Non-pigmented ciliary epithelial cell (primary cell): ENCODE results near the gene SET.
"Not testable (repeated sequence)": the region's sequence is repeated elsewhere in the genome, so short reads cannot be mapped to it uniquely, and the experiment has no call there.

ENCODE experiments used
- DNase-seq: peaks from one replicate; pipeline ENCODE4 v3.0.0-alpha.2; 2010; ENCODE audit warnings: low read depth

SET gene

GRCh38 chr9:128687453-128687852 lies 1.6 kb upstream of the SET start:
- DNase-seq: no peak

- no peak for DNase-seq
Observed at GRCh38 chr9:128689293-128689774, 312 bp downstream of the SET start.

GRCh38 chr9:128689820-128690683 lies 1.0 kb downstream of the SET start:
- no peak for DNase-seq

GRCh38 chr9:128690684-128691034 lies 1.6 kb downstream of the SET start:
- DNase-seq: no peak

- DNase-seq: not testable (repeated sequence)
Observed at GRCh38 chr9:128693738-128694137, 4.7 kb downstream of the SET start.

- no peak for DNase-seq
Observed at GRCh38 chr9:128694344-128694743, 5.3 kb downstream of the SET start.

GRCh38 chr9:128696923-128697707 lies 8.1 kb downstream of the SET start:
- DNase-seq: no peak

GRCh38 chr9:128699096-128699795 lies 10.2 kb downstream of the SET start:
- DNase-seq: not testable (repeated sequence)

- DNase-seq: no peak
Observed at GRCh38 chr9:128701227-128701854, 12.3 kb downstream of the SET start.

GRCh38 chr9:128702445-128702948 lies 13.5 kb downstream of the SET start, which contains the start of gene PKN3:
PKN3 (plus strand) TSS chr9:128702503; CDS start chr9:128702916, 413 bp downstream.
- DNase-seq: no peak

- DNase-seq: no peak
Observed at GRCh38 chr9:128702949-128703615, 14.1 kb downstream of the SET start.

- DNase-seq: no peak
Observed at GRCh38 chr9:128703616-128704355, 14.8 kb downstream of the SET start.

- DNase-seq: no peak
Observed at GRCh38 chr9:128704356-128704670, 15.3 kb downstream of the SET start.

- DNase-seq: no peak
Observed at GRCh38 chr9:128705051-128705965, 16.3 kb downstream of the SET start.

- DNase-seq: no peak
Observed at GRCh38 chr9:128706045-128706444, 17.0 kb downstream of the SET start.

GRCh38 chr9:128706671-128707381 lies 17.8 kb downstream of the SET start:
- DNase-seq: no peak

- no peak for DNase-seq
Observed at GRCh38 chr9:128707446-128707845, 18.4 kb downstream of the SET start.

GRCh38 chr9:128712451-128713410 lies 23.7 kb downstream of the SET start:
- DNase-seq: no peak
